Measurements from ENCODE around the gene GBX2.

DNA sequence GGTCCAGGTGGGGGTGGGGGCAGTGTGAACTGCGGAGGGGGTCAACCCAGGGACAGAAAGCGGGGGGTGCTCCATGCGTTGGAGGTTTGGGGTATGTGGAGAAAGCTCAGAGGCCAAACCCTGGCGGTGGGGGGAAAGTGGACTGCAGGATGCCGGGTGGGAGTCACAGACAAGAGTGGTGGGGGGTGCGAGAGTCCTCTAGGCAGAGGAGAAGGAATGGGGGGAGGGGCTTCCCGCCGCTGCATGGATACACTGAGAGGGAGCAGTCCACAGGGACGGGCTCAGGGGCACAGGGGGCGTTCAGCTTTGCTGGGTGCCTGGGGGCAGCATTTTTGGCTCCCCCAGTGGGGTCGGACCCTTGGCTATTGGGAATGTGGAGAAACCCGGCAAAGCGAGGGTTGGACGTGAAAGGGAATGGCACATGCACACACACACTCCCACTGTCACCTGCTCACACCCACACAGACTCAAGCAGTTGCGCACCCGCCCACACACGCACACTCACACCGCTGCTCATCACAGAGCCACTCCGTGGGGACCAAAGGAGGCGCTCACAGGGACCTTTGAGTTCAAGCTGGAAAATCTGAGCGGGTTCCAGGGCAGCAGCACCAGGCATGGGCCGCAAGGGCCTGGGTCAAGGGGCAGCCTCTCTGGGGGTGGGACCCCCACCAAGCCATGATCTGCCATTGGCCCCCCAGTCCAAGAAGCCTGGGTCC is 7.7 kb downstream of the GBX2 start:
- TF ChIP-seq POLR2A (IDR thresholded peaks at IDR 0.05): no peak
- TF ChIP-seq, protein P1, sequence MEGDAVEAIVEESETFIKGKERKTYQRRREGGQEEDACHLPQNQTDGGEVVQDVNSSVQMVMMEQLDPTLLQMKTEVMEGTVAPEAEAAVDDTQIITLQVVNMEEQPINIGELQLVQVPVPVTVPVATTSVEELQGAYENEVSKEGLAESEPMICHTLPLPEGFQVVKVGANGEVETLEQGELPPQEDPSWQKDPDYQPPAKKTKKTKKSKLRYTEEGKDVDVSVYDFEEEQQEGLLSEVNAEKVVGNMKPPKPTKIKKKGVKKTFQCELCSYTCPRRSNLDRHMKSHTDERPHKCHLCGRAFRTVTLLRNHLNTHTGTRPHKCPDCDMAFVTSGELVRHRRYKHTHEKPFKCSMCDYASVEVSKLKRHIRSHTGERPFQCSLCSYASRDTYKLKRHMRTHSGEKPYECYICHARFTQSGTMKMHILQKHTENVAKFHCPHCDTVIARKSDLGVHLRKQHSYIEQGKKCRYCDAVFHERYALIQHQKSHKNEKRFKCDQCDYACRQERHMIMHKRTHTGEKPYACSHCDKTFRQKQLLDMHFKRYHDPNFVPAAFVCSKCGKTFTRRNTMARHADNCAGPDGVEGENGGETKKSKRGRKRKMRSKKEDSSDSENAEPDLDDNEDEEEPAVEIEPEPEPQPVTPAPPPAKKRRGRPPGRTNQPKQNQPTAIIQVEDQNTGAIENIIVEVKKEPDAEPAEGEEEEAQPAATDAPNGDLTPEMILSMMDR (IDR thresholded peaks at IDR 0.05): no peak
